ENCODE measurements around the gene HRAS.
"Not testable (repeated sequence)": the region's sequence is repeated elsewhere in the genome, so short reads cannot be mapped to it uniquely, and the experiment has no call there.

HRAS gene

GRCh38 chr11:516918-517685, 18.3 kb downstream of the HRAS start:
- not testable (repeated sequence) for H3K4me3 ChIP-seq (ENCODE audit: low read length); H3K36me3 ChIP-seq (ENCODE audit: control insufficient read depth, insufficient read depth, low read length); H3K4me1 ChIP-seq (ENCODE audit: control insufficient read depth, insufficient read depth, low read length); H3K9ac ChIP-seq (ENCODE audit: low read length); H3K27ac ChIP-seq (ENCODE audit: low read depth, low read length); H3K27me3 ChIP-seq (ENCODE audit: control insufficient read depth, insufficient read depth, low read length)

GRCh38 chr11:516400-516799, 19.0 kb downstream of the HRAS start:
- H3K4me3 ChIP-seq (ENCODE audit: low read length) = no peak overlapping the region
- H3K4me1 ChIP-seq (ENCODE audit: control insufficient read depth, insufficient read depth, low read length) = no peaks in the 10 kb centered on the region
- no peaks in the 10 kb centered on the region for H3K27me3 ChIP-seq (ENCODE audit: control insufficient read depth, insufficient read depth, low read length)
- H3K9ac ChIP-seq (ENCODE audit: low read length) = no peak overlapping the region
- no peaks in the 10 kb centered on the region for H3K36me3 ChIP-seq (ENCODE audit: control insufficient read depth, insufficient read depth, low read length)
- H3K27ac ChIP-seq (ENCODE audit: low read depth, low read length) = no peak overlapping the region

- Histone ChIP-seq H3K4me3 (ENCODE audit: low read length) (no peak overlapping the region), H3K36me3 (ENCODE audit: control insufficient read depth, insufficient read depth, low read length) (no peaks in the 10 kb centered on the region), H3K9ac (ENCODE audit: low read length) (no peak overlapping the region), H3K4me1 (ENCODE audit: control insufficient read depth, insufficient read depth, low read length) (no peaks in the 10 kb centered on the region), H3K27ac (ENCODE audit: low read depth, low read length) (no peak overlapping the region), H3K27me3 (ENCODE audit: control insufficient read depth, insufficient read depth, low read length) (no peaks in the 10 kb centered on the region)
These were observed 20.2 kb downstream of the HRAS start for GRCh38 chr11:515131-515530.

- H3K4me3 ChIP-seq (ENCODE audit: low read length) = no peak overlapping the region
- H3K36me3 ChIP-seq (ENCODE audit: control insufficient read depth, insufficient read depth, low read length) = peaks cover 5% of the 10 kb centered on the region
- H3K27me3 ChIP-seq (ENCODE audit: control insufficient read depth, insufficient read depth, low read length) = no peaks in the 10 kb centered on the region
These were observed 20.8 kb downstream of the HRAS start for GRCh38 chr11:514606-515005.

GRCh38 chr11:512761-513595, 22.4 kb downstream of the HRAS start:
- Histone ChIP-seq H3K4me1 (ENCODE audit: control insufficient read depth, insufficient read depth, low read length) (peaks cover under 1% of the 10 kb centered on the region), H3K27me3 (ENCODE audit: control insufficient read depth, insufficient read depth, low read length) (no peaks in the 10 kb centered on the region), H3K9ac (ENCODE audit: low read length) (no peak overlapping the region), H3K27ac (ENCODE audit: low read depth, low read length) (no peak overlapping the region), H3K36me3 (ENCODE audit: control insufficient read depth, insufficient read depth, low read length) (peaks cover 8% of the 10 kb centered on the region), H3K4me3 (ENCODE audit: low read length) (no peak overlapping the region)

More at GRCh38 chr11:514606-515005, 20.8 kb downstream of the HRAS start:
- Histone ChIP-seq H3K27ac (ENCODE audit: low read depth, low read length) (no peak overlapping the region), H3K9ac (ENCODE audit: low read length) (no peak overlapping the region), H3K4me1 (ENCODE audit: control insufficient read depth, insufficient read depth, low read length) (no peaks in the 10 kb centered on the region)

GRCh38 chr11:508956-509355, 26.4 kb downstream of the HRAS start:
- H3K4me1 ChIP-seq (ENCODE audit: control insufficient read depth, insufficient read depth, low read length) = peaks cover 14% of the 10 kb centered on the region
- no peak overlapping the region for H3K4me3 ChIP-seq (ENCODE audit: low read length)
- no peaks in the 10 kb centered on the region for H3K27me3 ChIP-seq (ENCODE audit: control insufficient read depth, insufficient read depth, low read length)
- H3K9ac ChIP-seq (ENCODE audit: low read length) = no peak overlapping the region
- no peak overlapping the region for H3K27ac ChIP-seq (ENCODE audit: low read depth, low read length)
- peaks cover 8% of the 10 kb centered on the region for H3K36me3 ChIP-seq (ENCODE audit: control insufficient read depth, insufficient read depth, low read length)

GRCh38 chr11:507727-508515, 27.5 kb downstream of the HRAS start:
- Histone ChIP-seq H3K36me3 (ENCODE audit: control insufficient read depth, insufficient read depth, low read length) (peaks cover 8% of the 10 kb centered on the region), H3K9ac (ENCODE audit: low read length) (peak overlapping the region; percentile 30), H3K4me1 (ENCODE audit: control insufficient read depth, insufficient read depth, low read length) (peaks cover 16% of the 10 kb centered on the region), H3K27me3 (ENCODE audit: control insufficient read depth, insufficient read depth, low read length) (no peaks in the 10 kb centered on the region), H3K4me3 (ENCODE audit: low read length) (peak overlapping the region; percentile 23), H3K27ac (ENCODE audit: low read depth, low read length) (peak overlapping the region; percentile 100)

- Histone ChIP-seq H3K27ac (ENCODE audit: low read depth, low read length) (peak within 1 kb of the TSS; percentile 100), H3K9ac (ENCODE audit: low read length) (peak within 1 kb of the TSS; percentile 97), H3K4me1 (ENCODE audit: control insufficient read depth, insufficient read depth, low read length) (peaks cover 16% of the 10 kb centered on the region), H3K36me3 (ENCODE audit: control insufficient read depth, insufficient read depth, low read length) (peaks cover 8% of the 10 kb centered on the region), H3K4me3 (ENCODE audit: low read length) (peak within 1 kb of the TSS; percentile 97), H3K27me3 (ENCODE audit: control insufficient read depth, insufficient read depth, low read length) (no peaks in the 10 kb centered on the region)
These were observed 28.2 kb downstream of the HRAS start, which contains the start of gene RNH1 for GRCh38 chr11:506995-507726. Gene RNH1, minus strand, starts transcription at chr11:507242. Its CDS starts 5,080 bp downstream, at chr11:502162.

GRCh38 chr11:506238-506994, 29.0 kb downstream of the HRAS start:
- no peaks in the 10 kb centered on the region for H3K27me3 ChIP-seq (ENCODE audit: control insufficient read depth, insufficient read depth, low read length)
- H3K4me1 ChIP-seq (ENCODE audit: control insufficient read depth, insufficient read depth, low read length) = peaks cover 16% of the 10 kb centered on the region
- H3K27ac ChIP-seq (ENCODE audit: low read depth, low read length) = peak overlapping the region; percentile 100
- peak overlapping the region; percentile 97 for H3K9ac ChIP-seq (ENCODE audit: low read length)
- H3K36me3 ChIP-seq (ENCODE audit: control insufficient read depth, insufficient read depth, low read length) = peaks cover 8% of the 10 kb centered on the region
- H3K4me3 ChIP-seq (ENCODE audit: low read length) = peak overlapping the region; percentile 97

GRCh38 chr11:504994-505344, 30.4 kb downstream of the HRAS start:
- H3K36me3 ChIP-seq (ENCODE audit: control insufficient read depth, insufficient read depth, low read length) = peaks cover 16% of the 10 kb centered on the region
- peaks cover 16% of the 10 kb centered on the region for H3K4me1 ChIP-seq (ENCODE audit: control insufficient read depth, insufficient read depth, low read length)
- H3K27me3 ChIP-seq (ENCODE audit: control insufficient read depth, insufficient read depth, low read length) = no peaks in the 10 kb centered on the region
- H3K27ac ChIP-seq (ENCODE audit: low read depth, low read length) = peak overlapping the region; percentile 52
- H3K4me3 ChIP-seq (ENCODE audit: low read length) = no peak overlapping the region
- no peak overlapping the region for H3K9ac ChIP-seq (ENCODE audit: low read length)

Data from rectal smooth muscle tissue (tissue), 1 donor.